HG03097 (cell line): ENCODE data around the gene NRXN2.

Source experiments
- ATAC-seq: cut with Tn5 transposase; IDR thresholded peaks from one replicate; pipeline ENCODE4 v1.9.1; 2021; ENCODE audit not compliant: unreplicated experiment, low FRiP score

The NRXN2 gene

DNA sequence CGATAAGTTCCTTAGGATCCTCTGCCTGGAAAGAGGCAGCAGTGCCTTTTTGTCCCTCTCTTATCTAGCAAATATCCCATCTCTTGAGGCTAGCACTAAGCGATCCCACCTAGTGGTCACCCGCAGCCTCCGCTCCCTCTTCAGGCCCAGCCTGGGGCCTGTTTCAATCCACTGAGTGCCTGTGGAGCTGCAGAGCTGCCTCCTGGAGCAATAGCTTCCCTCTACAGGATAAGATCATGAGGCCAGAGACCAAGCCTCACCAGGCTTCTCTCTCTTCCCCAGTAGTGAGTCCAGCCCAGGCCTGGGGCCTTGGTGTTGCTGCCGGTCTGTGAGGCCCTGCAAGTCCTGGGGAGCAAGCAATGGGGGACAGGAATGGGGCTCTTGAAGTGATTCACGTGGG, 66.1 kb downstream of the NRXN2 start:
- no peak for ATAC-seq

DNA sequence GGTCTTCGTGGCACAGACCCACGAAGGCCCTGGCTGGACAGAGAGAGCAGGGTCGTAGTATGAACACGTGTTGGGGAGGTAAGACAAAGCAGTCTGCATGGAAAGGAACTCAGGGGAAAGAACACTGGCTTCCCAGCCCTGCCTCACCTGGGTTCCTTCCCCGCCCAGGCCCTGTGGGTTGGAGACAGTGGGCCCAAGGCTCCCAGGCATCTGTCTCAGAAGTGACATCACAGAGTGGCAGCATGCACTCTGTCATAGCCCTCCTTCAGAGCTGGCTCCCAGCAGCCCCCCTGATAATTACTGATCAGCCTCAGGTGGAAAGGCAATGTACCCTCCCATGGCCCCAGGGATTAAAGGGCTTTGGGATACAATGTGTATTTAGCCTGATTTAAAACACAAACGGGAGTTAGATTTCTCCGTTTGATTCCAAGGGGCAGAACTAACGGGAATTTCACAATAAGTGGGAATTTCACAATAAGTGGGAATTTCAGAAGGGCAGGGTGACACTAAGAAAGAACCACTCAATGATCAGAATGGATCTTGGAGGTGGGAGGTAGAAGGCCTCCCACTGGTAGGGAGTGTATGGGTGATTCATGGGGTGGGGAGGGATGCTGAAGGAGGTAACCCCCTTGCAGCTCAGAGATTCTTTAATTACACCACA, 66.9 kb downstream of the NRXN2 start:
- ATAC-seq, result no peak

DNA sequence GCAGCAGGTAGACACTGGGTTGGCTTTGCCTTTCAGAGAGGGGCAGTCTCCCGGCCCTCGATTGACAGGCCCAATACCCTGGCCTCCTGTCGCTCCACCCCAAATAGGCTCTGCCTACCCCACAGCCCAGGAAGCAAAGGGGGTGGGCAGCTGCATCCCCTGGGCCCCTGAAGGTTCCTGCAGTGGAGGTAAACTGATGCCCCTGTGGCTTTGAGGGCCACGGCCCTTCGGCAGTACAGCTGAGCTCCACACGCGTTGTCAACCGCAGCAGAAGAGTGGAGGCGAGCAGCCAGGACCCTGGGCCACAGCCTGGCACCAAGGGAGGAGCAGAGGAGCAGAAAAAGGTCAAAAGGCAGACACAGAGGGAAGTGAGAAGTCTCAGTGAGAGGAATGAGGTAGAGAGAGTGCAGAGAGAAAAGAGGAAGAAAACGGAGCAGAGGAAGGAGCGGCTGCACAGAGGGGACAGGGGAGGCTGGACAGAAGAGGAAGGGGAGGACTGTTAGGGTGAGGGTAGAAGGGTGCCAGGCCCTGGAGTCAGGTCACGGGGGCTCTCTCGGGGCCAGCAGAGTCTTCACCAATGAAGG, 67.9 kb downstream of the NRXN2 start:
- no peak for ATAC-seq

DNA sequence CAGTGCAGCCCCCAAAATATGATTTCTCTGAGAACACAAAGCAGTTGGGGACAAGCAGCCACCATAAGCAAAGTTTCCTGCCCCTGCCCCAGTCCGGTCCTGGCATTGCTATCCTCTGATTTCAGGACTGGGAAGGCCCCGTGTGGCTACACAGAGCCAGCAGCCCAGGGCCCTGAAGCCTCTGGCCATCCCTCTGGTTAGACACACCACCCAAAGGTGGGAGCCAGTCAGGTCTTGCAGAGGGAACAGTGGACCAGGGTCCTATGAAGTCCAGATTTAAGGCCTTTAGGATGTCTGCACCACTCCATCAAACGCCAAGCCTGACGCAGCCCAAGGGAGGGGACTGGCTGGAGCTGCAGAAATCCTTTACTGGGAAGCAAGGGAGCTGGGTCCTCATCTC, 68.6 kb downstream of the NRXN2 start:
- no peak for ATAC-seq

DNA sequence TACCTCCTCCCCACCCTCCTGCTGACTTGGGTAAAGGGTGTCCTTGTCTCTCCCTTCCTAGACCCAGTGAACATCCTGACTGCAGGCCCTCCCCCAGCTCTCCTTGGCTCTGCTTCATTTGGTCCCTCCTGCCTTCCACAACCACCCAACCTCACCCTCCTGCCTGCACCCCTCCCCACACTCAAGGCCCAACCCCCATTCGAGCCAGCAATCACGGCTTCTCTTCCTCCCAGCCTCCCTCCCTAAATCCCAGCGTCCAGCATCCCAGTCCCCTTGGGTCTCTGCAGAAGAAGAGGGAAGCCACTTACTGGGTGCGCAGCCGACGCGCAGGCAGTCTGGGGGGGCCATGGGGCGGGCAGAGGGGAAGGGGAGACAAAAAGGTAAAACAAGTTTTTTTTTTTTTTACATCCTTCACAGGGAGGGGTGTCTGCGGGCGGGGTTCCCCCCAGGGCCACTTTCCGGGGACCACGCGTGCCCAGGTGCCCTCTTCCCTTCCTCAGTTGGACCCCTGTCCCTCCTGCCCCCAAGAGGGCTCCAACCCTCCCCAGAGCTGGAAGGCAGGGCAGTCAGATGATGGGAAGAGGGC, 69.5 kb downstream of the NRXN2 start:
- no peak for ATAC-seq

DNA sequence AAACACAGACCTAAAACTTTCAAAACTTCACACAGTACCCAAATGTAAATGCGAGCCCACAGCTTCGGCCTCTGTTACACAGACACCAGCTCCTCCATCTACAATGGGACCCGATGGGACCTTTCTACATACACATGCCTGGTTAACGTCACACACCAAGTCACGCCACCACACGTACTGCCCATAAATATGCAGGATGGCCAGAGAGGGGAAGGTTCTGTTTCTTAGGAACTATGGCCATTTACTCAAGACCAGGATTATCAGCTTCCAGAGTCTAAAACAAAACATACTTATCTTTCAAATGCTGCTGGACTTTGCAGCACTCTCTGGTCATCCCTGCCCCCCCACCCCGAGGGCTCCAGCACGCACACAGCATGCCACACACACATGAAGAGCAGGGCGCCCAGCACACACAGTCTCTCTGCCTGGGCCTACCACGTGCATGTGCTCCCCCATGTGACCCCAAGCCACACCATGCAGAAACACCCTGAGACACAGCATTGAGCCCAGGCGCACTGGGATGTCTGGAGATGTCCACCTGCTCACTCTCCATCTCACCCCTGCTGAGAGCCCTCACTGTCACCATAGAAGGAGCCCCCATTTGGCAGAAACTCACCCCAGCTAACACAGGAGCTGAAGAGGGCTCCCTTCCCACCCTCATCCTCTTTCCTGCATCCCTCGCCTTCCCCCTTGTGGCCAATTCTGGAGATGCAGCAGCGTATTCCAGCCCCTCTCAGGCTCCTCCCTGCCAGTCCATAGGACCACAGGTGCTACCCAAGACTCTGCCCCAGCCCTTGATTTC, 70.2 kb downstream of the NRXN2 start:
- no peak for ATAC-seq

DNA sequence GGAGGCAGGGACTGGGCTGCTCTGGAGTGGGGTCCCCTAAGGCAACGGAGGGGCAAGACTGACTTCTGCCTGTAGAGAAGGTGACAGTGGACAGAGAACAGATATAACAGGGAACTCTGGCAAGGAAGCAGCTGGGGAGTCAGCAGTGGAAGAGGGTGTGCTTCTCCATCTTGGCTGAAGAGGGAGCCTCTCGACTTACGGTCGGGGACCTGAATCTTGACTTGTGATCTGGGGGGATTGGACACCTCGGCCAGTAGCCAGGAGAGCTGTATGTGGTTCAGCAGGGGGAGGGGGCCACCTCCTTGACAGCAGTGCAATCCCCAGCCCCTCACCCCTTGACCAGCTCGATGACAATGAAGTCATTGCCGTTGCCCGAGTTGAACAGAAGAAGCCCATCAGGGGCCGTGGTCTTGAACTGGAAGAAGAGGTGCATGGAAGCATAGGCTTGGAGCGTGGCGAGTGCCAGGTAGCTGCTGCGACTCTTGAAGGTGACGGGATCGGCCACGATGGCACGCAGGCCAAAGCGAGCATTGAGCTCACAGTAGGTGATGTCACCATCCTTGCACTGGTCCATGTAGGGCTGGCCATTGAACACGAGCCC, 72.0 kb downstream of the NRXN2 start:
- ATAC-seq, result no peak

DNA sequence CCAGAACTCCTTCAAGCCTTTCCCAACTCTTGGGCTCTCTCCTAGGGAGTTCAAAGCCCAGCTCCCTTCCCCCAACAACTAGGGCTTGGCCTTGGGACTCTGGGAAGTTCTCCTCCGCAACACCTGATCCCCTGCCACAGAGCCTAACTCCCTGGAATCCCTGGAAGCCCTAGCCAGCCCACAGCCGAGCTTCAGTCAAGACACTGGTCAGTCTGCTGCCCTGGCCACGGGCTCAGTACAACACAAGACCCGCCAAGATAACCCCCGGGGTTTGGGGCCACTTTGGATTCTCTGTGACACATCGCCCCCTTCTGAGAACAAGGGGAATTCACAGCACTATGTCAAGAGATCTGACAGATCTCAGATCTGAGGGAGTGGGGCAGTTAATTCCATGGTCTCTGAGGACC, 73.7 kb downstream of the NRXN2 start:
- no peak for ATAC-seq

DNA sequence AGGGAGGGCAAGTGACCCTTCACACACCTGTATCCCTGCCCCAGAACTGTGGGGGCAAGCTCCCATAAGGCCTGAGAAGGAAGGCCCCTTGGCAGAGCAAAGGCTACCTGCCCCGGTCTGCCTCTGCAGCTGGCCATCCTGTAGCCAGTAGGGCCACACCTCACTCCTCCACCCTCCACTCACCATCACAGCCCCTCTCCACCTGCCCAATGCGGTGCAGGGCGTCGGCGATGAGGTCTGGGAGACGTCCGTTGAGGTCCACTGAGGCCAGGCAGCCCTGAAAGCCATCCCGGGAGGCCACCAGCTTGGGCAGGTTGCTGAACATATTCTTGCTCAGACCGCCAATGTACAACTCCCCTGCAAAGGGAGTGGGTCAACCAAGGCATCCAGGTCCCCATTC, 74.4 kb downstream of the NRXN2 start:
- no peak for ATAC-seq

DNA sequence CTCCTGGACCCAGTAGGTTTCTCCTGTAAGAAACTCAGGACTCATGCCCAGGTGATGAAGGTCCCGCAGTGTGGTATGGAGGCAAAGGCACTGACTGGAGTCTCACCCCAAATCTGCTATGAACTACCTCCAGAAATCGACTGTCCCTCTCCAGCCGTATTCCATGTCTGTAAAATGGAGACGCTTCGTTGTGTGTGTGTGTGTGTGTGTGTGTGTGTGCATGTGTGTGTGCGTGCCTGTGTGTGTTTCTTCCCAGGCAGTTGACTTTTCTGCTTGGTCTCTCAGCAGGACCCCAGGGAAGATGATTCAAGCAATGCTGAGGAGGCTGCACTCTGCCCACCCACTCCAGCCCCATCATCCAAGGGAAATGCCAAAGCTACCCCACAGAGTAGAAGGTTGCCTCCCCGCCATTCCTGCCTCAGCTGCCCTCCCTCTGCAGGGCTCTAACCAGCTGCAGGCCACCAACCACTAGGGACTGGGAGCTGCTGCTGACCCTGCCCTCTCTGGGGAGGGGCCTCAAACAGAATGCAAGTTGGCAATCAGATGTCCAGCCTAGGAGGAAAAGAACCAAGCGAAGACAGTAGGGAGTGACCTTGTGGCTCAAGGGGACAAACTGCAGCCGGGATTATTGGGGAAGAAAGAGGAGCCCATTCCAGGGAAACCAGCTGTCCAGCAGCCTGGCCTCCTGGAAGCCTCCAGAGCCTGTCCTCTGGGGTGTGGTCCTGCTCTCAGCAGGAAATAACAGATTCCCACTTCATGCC, 75.8 kb downstream of the NRXN2 start:
- ATAC-seq, result no peak

DNA sequence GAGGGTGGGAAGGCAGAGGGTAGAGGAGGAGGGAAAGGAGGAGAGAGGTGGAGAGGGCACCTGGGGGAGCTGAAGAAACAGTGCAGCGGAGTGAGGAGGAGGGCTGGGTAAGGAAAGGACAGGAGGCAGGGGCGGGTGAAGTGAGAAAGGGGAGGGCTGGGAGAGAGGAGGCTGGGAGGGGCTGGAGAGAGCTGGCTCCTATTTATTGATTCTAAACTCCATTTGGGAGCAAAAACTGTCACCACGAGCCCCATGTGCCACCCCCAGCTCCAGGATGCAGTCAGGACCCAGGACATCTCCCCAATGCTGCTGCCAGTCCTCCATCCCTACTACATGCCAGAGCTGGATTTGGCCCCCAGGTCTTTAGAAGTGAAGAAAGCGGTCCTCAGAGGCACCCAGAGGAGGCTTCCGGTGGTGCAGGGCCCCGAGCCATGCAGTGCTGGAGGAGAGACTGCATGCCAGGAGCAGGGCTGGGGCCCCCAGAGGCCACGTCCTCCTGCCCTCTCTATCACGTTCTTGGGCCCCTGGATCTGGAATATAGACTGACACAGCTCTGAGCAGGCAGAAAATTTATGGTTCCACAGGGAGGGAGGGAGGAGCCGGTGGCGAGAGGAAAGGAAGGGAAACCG, 78.2 kb downstream of the NRXN2 start:
- ATAC-seq, result no peak

DNA sequence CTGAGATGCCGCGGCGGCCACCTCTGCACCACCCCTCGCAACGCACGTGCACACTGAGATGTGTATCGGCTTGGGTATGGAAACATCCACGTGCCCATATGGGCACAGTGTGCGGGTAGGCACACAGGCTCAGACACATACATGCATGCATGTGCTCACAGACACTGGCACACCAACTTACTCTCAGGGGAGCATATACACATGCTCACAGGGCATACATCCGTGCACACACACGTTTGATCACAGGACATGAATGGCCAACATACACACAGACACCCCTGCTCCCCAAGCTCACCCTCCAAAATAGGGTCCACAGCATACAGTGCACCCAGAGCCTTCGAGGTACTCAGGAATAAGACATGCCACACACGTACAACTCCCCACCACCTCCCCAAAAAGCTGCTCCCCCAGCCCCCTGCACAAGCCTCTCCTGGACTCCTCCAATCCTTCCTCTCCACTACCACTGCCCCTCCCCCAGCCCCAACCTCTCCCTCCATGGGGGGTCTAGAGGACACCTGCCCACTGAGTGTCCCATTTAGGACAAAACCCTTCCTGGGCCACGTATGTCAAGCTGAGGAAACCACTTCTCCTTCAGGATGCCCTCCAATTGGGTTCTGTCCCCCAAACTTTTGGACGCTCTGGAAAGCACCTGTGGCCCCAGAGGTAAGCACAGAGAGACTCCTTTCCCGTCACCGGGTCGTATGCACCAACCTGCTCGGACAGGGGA, 78.9 kb downstream of the NRXN2 start:
- ATAC-seq, result no peak

DNA sequence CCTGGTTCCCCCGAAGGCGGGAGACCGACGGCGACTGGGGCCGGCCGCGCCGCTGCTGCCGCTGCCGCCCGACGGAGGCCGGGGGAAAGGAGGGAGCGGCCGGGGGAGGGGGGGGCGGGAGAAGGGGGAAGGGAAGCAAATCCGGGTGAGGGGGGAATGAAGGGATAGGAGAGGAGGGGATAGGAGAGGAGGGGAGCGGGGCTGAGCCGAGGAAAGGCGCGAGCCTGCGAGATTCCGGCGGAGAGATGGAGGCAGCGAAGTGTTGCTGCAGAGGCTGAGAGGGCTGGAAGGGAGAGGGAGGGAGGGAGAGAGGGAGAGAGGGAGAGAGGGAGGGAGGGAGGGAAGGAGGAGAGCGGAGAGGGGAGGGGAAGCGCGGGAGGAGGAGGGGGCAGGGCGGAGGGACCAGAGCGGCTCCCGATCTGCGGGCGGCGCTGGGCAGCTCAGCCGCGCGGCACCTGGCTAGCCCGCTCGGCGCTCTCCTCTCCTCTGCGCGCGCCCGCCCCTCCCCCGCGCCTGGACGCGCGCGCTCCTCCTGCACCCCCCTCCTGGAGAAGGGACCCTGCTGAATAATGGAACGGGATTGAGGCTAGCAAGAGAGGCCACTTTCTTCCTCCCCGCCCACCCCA, 79.6 kb downstream of the NRXN2 start:
- no peak for ATAC-seq

DNA sequence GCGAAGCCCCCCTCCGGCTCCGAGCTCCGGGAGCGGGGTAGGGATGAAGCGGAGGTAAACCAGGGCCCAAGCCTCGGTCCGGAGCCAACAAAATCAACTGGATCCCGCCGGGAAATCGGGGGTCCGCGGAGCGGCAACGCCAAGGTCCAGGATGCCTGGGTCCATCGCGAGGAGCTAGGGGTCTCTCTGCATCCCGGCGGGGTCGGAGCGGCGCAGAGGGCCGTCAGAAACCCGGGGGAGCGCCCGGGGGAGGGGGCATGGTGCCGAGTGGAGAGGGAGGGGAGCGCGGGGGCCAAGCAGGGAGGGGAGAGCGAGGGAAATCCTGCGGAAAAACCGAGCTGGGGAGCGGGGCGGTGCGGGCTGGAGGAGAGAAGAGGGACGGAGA, 80.1 kb downstream of the NRXN2 start:
- ATAC-seq, result no peak

DNA sequence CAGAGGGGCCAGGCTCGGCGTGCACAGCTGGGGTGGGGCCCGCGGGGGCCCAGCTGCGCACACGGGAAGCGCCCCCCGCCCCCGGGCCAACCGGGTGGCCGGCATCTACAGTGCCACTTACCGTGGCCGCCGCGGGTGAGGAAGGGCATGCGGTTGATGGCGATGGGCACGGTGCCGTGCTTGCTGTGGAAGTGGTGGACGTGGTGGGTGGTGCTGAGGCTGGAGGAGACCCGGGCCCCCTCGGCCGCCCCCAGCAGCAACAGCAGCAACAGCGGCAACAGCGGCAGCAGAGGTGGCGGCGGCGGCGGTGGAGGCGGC, 80.6 kb downstream of the NRXN2 start:
- no peak for ATAC-seq

DNA sequence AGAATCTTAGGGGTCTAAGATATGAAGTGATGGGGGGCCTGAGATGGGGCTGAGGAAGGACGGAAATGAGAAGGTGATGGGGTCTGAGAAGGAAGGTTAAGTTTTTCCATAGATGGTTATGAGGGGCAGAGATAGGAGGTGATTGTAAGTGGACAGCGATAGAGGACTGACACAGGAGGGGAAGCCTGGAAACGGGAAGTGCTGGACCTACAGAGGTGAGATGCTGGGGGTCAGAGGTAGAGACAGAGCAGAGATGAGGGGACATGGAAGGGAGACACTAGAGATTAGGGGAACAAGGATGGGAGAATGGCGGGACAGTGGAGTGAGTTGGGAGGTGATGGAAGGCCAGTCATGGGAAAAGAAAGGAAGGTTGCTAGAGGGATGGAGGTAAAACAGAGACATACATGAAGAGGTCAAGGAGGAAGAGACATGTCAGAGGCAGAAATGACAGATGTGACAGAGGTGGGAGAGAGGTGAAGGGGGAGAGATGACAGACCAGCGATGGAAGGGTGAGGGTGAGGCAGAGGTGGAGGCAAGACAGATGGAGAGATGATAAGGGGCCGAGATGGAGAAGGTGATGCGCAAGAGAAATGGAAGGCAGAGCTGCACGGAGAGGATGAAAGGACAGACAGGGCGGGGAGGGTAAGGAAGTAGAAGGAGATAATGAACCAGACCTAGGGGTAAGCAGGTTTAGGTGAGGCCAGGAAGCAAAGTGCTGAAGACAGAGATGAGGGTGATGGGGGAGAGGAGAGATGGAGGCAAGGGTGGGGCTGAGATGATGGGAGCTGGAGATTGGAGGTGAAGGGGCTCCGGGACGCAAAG, 81.2 kb downstream of the NRXN2 start:
- ATAC-seq, result no peak

DNA sequence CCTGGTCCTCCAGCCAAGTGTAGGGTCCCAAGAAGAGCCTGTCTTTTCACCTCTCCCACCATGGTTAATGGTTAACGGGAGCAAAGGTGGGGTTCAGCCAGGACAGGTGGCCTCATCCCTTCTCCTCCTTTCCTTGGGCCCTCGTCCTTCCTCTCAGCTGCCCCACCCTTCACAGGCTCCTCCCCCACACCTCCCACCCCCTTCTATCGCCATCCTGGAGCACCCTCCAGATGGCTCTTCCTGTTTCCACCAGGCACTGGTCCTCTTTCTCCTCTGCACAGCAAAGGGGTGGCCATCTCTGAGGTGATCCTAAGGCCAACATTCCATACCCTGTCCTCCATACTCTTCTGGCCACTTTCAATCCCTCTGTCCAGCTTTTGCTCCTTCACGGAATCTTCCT, 83.1 kb downstream of the NRXN2 start:
- ATAC-seq, result no peak

DNA sequence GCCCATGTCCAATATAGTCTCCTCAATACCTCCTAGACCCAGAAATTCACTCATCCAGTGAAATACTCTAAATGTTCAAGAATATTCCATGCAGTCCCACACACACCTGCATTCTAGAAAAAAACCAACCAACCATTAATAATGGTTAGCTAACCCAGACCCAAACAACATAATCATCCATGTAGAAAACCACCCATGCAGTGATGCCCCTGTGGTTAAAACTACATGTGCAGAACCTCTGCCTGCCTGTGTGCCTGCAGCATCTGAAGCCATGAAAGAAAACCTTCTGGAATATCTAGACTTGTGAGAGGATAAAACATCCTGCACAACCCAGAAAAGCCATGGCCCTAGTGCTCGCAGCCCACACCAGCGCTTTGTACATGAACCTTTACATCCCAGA, 84.2 kb downstream of the NRXN2 start:
- ATAC-seq, result no peak
